Loucy (cell line): ENCODE data around the gene NBAS.

Source experiments
- EZH2phosphoT487 ChIP-seq: fragments of 200-600 bp; IDR thresholded peaks from 2 replicates; pipeline ENCODE4 v1.6.1; 2018; ENCODE audit warnings: antibody characterized with exemption, mild to moderate bottlenecking, moderate library complexity, borderline replicate concordance
- TF ChIP-seq, protein P1 (sequence below): fragments of 200-600 bp; sonication (generic); conservative IDR thresholded peaks from 2 replicates; pipeline ENCODE4 v1.5.1; 2014; ENCODE audit warnings: mild to moderate bottlenecking, antibody characterized with exemption, low read length

DNA sequence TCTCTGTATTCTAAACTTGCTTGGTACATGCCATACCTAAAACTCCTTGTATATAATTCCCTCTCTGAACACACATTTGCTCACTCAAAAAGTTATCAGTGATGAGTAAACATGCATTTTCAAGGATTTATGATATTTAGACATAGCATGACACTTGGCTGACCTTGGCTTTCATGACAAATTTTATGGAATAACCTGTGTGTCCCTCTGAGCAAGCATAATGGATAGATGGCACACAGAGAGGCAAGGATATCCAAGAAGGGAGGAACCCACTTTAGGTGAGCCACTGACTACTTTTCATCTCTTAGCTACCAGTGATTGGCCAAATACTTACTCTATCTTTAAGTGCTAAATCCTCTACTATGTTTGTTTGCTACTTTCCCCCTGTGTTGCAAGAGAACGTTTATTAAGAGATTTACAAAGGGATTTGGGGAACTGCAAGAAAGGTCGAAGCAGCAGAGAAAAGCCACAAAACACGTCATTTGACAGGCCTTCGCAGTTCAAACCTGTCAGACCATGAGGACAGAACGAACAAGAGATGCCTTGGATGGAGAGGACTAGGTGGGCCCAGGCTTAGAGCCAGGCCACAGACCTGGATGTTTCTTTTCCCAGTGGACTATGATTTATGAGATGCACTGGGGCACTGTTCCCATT is 379.9 kb downstream of the NBAS start:
- TF ChIP-seq, protein P1, sequence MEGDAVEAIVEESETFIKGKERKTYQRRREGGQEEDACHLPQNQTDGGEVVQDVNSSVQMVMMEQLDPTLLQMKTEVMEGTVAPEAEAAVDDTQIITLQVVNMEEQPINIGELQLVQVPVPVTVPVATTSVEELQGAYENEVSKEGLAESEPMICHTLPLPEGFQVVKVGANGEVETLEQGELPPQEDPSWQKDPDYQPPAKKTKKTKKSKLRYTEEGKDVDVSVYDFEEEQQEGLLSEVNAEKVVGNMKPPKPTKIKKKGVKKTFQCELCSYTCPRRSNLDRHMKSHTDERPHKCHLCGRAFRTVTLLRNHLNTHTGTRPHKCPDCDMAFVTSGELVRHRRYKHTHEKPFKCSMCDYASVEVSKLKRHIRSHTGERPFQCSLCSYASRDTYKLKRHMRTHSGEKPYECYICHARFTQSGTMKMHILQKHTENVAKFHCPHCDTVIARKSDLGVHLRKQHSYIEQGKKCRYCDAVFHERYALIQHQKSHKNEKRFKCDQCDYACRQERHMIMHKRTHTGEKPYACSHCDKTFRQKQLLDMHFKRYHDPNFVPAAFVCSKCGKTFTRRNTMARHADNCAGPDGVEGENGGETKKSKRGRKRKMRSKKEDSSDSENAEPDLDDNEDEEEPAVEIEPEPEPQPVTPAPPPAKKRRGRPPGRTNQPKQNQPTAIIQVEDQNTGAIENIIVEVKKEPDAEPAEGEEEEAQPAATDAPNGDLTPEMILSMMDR: no peak
- no peak for TF ChIP-seq EZH2phosphoT487
